H1 (cell line): ENCODE measurements around the gene RNF43.

Experiments
- JUN ChIP-seq: IDR thresholded peaks from 2 replicates; pipeline ENCODE4 v1.6.1; 2011; ENCODE audit warnings: low read depth, mild to moderate bottlenecking, improper control_type of control experiment, low read length
- POLR2A ChIP-seq, 2 experiments: IDR thresholded peaks; 1 replicate in 1 of 2; 2 replicates in 1 of 2; pipeline ENCODE4 v1.6.1; 2011; ENCODE audit warnings: low read depth in 2 of 2, low read length in 2 of 2, mild to moderate bottlenecking in 2 of 2; ENCODE audit errors: control extremely low read depth in 1 of 2
- TF ChIP-seq, protein P1 (sequence below), 3 experiments: IDR thresholded peaks; 1 replicate in 2 of 3; 2 replicates in 1 of 3; pipeline versions ENCODE4 v1.5.1 to v1.6.1; 2011; ENCODE audit warnings: low read length in 3 of 3, mild to moderate bottlenecking in 3 of 3, inconsistent platforms in 2 of 3, low read depth in 1 of 3, moderate library complexity in 1 of 3; ENCODE audit not compliant: insufficient read depth in 1 of 3; ENCODE audit errors: control extremely low read depth in 1 of 3

DNA sequence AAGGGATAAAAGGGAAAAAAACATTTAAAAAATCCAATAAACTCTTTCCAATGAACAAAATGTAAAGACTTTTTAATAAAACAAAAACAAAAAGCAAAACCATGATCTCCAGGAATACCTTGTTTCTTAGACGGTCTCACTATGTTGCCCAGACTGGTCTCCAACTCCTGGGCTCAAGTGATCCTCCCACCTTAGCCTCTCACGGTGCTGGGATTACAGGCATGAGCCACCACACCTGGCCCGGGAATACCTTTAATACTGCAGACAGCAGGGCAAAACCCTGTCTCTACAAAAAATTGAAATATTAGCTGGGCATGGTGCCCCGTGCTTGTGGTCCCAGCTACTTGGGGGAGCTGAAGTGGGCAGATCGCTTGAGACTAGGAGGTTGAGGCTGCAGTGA, 7.9 kb downstream of the RNF43 start:
- TF ChIP-seq, protein P1, sequence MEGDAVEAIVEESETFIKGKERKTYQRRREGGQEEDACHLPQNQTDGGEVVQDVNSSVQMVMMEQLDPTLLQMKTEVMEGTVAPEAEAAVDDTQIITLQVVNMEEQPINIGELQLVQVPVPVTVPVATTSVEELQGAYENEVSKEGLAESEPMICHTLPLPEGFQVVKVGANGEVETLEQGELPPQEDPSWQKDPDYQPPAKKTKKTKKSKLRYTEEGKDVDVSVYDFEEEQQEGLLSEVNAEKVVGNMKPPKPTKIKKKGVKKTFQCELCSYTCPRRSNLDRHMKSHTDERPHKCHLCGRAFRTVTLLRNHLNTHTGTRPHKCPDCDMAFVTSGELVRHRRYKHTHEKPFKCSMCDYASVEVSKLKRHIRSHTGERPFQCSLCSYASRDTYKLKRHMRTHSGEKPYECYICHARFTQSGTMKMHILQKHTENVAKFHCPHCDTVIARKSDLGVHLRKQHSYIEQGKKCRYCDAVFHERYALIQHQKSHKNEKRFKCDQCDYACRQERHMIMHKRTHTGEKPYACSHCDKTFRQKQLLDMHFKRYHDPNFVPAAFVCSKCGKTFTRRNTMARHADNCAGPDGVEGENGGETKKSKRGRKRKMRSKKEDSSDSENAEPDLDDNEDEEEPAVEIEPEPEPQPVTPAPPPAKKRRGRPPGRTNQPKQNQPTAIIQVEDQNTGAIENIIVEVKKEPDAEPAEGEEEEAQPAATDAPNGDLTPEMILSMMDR (IDR thresholded peaks at IDR 0.05; ENCODE audit: control extremely low read depth in 1 of 3, insufficient read depth in 1 of 3, low read depth in 1 of 3, low read length in 3 of 3) = no peak
- TF ChIP-seq POLR2A (IDR thresholded peaks at IDR 0.05; ENCODE audit: control extremely low read depth in 1 of 2, low read depth in 2 of 2, low read length in 2 of 2) = no peak
- no peak for TF ChIP-seq JUN
